ENCODE results near the gene KNCN. TPM values are rescaled to one million over a fixed set of nuclear protein-coding genes. Genes with fewer than 3 reads are reported as not detected.

KNCN gene
- total RNA-seq, 1 donor from 2014 or later, result not detected

DNA sequence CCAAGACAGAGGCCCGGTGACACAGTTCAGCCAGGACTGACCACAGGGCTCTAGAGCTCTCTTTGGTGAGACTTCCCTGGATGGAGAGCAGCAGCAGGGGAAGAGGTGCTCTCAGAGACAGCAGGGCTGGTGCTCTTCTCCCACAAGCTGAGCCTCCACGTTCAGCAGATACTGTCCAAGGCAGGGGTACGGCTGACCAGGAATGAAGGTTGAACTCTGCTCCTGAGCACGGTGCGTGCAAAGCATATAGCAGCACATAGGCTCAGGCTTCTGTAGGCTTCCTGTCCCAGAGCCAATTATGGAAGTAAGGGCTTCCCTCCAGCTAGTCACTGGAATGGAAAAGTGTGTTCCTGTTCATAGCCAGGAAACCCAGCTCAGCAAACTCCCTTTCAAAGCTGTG lies 37.9 kb downstream of the KNCN start:
- TF ChIP-seq EZH2phosphoT487 (IDR thresholded peaks at IDR 0.05) (no peak), EZH2 (IDR thresholded peaks at IDR 0.05) (no peak)
- TF ChIP-seq, protein P1, sequence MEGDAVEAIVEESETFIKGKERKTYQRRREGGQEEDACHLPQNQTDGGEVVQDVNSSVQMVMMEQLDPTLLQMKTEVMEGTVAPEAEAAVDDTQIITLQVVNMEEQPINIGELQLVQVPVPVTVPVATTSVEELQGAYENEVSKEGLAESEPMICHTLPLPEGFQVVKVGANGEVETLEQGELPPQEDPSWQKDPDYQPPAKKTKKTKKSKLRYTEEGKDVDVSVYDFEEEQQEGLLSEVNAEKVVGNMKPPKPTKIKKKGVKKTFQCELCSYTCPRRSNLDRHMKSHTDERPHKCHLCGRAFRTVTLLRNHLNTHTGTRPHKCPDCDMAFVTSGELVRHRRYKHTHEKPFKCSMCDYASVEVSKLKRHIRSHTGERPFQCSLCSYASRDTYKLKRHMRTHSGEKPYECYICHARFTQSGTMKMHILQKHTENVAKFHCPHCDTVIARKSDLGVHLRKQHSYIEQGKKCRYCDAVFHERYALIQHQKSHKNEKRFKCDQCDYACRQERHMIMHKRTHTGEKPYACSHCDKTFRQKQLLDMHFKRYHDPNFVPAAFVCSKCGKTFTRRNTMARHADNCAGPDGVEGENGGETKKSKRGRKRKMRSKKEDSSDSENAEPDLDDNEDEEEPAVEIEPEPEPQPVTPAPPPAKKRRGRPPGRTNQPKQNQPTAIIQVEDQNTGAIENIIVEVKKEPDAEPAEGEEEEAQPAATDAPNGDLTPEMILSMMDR (IDR thresholded peaks at IDR 0.05), result no peak
- no peak overlapping the region for H2AFZ ChIP-seq (replicated peaks)

DNA sequence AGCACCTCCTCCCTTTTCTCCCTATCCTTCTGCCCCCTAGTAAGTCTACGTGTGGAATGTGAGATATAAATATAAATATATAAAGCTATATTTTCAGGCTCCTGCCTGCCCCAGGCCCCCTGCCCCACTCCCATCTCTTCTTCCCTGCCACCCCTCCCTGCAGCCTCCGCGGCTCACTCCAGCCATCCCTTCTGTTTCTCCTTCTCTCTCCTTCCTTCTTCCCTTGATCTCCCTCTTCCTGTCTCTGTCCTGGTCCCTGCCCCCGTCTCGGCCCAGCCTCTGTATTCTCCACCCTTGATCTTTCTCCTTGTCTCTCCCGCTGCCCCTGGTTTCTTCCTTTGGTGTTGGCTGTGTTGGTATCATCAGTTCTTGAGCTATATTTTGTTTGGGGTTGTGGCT lies 38.7 kb downstream of the KNCN start:
- Histone ChIP-seq H3K9ac (no peak overlapping the region), H3K36me3 (no peaks in the 10 kb centered on the region), H3K27me3 (peaks cover 67% of the 10 kb centered on the region), H3F3A (ENCODE audit: low read depth) (peaks cover 20% of the 10 kb centered on the region), H2AFZ (replicated peaks) (no peak overlapping the region), H3K9me3 (ENCODE audit: low read depth) (no peaks in the 10 kb centered on the region), H3K79me2 (ENCODE audit: low read depth) (no peaks in the 10 kb centered on the region), H3K27ac (no peak overlapping the region), H3K4me3 (no peak overlapping the region), H4K20me1 (ENCODE audit: low read depth) (peaks cover 36% of the 10 kb centered on the region), H3K4me1 (peaks cover 18% of the 10 kb centered on the region), H3K4me2 (no peak overlapping the region)
- Mint-ChIP-seq H3K27me3 (ENCODE audit: insufficient read depth, low read depth) (peaks cover 23% of the 10 kb centered on the region), H3K36me3 (no peaks in the 10 kb centered on the region), H3K27ac (no peak overlapping the region), H3K9me3 (no peaks in the 10 kb centered on the region), H3K4me3 (no peak overlapping the region), H3K4me1 (peaks cover 25% of the 10 kb centered on the region)
- TF ChIP-seq EZH2phosphoT487 (IDR thresholded peaks at IDR 0.05) (no peak), EZH2 (IDR thresholded peaks at IDR 0.05) (no peak)
- TF ChIP-seq, protein P1 (IDR thresholded peaks at IDR 0.05), result no peak
- no peak for DNase-seq (ENCODE audit: low spot score)

More for the DNA sequence above, 37.9 kb downstream of the KNCN start:
- Histone ChIP-seq H3K4me1 (peaks cover 22% of the 10 kb centered on the region), H3K9ac (no peak overlapping the region), H3K36me3 (no peaks in the 10 kb centered on the region), H3F3A (ENCODE audit: low read depth) (peaks cover 21% of the 10 kb centered on the region), H3K4me3 (no peak overlapping the region), H3K9me3 (ENCODE audit: low read depth) (no peaks in the 10 kb centered on the region), H3K4me2 (no peak overlapping the region), H3K27me3 (peaks cover 74% of the 10 kb centered on the region), H3K79me2 (ENCODE audit: low read depth) (no peaks in the 10 kb centered on the region), H3K27ac (no peak overlapping the region), H4K20me1 (ENCODE audit: low read depth) (peaks cover 43% of the 10 kb centered on the region)
- H3K9me3 Mint-ChIP-seq, result no peaks in the 10 kb centered on the region
- H3K27ac Mint-ChIP-seq, result no peak overlapping the region
- no peak overlapping the region for H3K4me3 Mint-ChIP-seq
- peaks cover 28% of the 10 kb centered on the region for H3K27me3 Mint-ChIP-seq (ENCODE audit: insufficient read depth, low read depth)
- no peaks in the 10 kb centered on the region for H3K36me3 Mint-ChIP-seq
- DNase-seq (ENCODE audit: low spot score), result no peak
- peaks cover 28% of the 10 kb centered on the region for H3K4me1 Mint-ChIP-seq

DNA sequence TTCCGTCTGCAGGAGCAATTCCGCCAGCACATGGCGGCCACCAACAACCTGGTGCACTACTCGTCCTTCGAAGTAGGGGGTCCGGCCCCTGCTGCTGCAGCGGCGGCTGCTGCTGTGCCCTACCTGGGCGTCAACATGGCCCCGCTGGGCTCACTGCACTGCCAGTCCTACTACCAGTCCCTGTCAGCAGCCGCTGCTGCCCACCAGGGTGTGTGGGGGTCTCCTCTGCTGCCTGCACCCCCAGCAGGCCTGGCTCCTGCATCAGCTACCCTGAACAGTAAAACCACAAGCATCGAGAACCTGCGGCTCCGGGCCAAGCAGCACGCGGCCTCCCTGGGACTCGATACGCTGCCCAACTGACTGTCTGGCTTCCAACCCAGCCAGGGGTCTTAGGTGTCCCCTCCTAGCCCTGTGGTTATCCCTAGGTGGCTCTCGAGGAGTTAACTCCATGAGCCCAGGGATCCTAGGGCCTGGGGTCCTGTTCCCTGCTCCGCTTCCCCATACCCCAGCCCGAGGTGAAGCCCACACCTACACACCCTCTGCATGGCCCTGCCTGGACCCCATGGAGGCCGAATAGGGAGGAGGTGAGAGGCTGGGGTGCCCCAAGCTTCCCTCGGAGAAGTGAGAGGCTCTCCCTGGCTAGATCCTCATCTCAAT lies 39.2 kb downstream of the KNCN start:
- Histone ChIP-seq H3K4me3 (no peak overlapping the region), H3K9me3 (ENCODE audit: low read depth) (no peaks in the 10 kb centered on the region), H2AFZ (replicated peaks) (no peak overlapping the region), H3K27ac (no peak overlapping the region), H3K9ac (no peak overlapping the region), H3K79me2 (ENCODE audit: low read depth) (no peaks in the 10 kb centered on the region), H3K4me1 (peaks cover 13% of the 10 kb centered on the region), H3K27me3 (peaks cover 61% of the 10 kb centered on the region), H3K4me2 (no peak overlapping the region), H4K20me1 (ENCODE audit: low read depth) (peaks cover 31% of the 10 kb centered on the region), H3F3A (ENCODE audit: low read depth) (peaks cover 15% of the 10 kb centered on the region), H3K36me3 (no peaks in the 10 kb centered on the region)
- Mint-ChIP-seq H3K9me3 (no peaks in the 10 kb centered on the region), H3K27me3 (ENCODE audit: insufficient read depth, low read depth) (peaks cover 18% of the 10 kb centered on the region), H3K4me1 (peaks cover 23% of the 10 kb centered on the region), H3K27ac (peak overlapping the region; percentile 76), H3K36me3 (no peaks in the 10 kb centered on the region), H3K4me3 (no peak overlapping the region)
- no peak for TF ChIP-seq EZH2phosphoT487 (IDR thresholded peaks at IDR 0.05)
- TF ChIP-seq EZH2 (IDR thresholded peaks at IDR 0.05), result no peak
- TF ChIP-seq, protein P1 (IDR thresholded peaks at IDR 0.05), result no peak
- no peak for DNase-seq (ENCODE audit: low spot score)
